ENCODE results near the gene GLP2R. TPM values are rescaled to one million over a fixed set of nuclear protein-coding genes. Genes with fewer than 3 reads are reported as not detected.

Gene GLP2R
- total and polyA plus RNA-seq, 12 donors = 0.09 to 0.41 (median 0.19) TPM; not detected in 2

DNA sequence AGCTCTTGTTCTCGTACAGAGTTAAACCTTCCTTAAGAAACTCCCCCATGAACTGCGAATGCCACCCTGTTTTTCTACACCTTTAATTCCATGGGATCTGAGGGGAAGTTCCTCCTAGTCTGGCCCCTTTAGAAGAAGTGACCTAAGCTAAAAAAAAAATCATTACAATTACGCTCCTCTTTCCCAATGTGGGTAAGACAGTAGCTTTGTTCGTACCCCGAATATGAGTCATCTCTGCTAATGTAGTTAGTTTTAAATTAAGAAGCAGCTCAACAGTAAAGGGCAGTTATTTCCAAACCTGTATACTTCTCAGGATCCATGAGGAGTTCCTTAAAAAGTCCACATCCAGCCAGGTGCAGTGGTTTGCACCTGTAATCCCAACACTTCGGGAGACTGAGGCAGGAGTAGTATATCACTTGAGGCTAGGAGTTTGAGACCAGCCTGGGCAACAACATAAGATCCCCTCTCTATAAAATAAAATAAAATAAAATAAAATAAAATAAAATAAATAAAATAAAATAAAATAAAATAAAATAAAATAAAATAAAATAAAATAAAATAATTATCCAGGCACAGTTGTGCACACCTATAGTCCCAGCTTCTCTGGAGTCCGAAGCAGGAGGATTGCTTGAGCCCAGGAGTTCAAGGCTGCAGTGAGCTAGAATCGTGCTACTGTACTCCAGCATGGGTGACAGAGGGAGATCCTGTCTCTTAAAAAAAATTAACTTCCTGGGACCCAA is 53.2 kb downstream of the GLP2R start:
- 89 to 93% methylated on average over 8 of the region's 8 CpGs for WGBS, 2 donors
- peaks cover 0 to 23% (median 19%) of the 10 kb centered on the region in 11 donors for H3K9me3 ChIP-seq
- no peak overlapping the region for H3K4me3 ChIP-seq
- H3K27ac ChIP-seq = no peak overlapping the region
- H3K36me3 ChIP-seq = no peaks in the 10 kb centered on the region
- H3K4me1 ChIP-seq = peaks cover 0 to 17% (median 0%) of the 10 kb centered on the region in 9 donors
- peaks cover 0 to 4% (median 0%) of the 10 kb centered on the region in 7 donors for H3K27me3 ChIP-seq
- DNase-seq (no peak), ATAC-seq (no peak)
- TF ChIP-seq, protein P1, sequence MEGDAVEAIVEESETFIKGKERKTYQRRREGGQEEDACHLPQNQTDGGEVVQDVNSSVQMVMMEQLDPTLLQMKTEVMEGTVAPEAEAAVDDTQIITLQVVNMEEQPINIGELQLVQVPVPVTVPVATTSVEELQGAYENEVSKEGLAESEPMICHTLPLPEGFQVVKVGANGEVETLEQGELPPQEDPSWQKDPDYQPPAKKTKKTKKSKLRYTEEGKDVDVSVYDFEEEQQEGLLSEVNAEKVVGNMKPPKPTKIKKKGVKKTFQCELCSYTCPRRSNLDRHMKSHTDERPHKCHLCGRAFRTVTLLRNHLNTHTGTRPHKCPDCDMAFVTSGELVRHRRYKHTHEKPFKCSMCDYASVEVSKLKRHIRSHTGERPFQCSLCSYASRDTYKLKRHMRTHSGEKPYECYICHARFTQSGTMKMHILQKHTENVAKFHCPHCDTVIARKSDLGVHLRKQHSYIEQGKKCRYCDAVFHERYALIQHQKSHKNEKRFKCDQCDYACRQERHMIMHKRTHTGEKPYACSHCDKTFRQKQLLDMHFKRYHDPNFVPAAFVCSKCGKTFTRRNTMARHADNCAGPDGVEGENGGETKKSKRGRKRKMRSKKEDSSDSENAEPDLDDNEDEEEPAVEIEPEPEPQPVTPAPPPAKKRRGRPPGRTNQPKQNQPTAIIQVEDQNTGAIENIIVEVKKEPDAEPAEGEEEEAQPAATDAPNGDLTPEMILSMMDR (IDR thresholded peaks at IDR 0.05) = no peak
- intact Hi-C loops (cut with DNase I) = no loop called here

DNA sequence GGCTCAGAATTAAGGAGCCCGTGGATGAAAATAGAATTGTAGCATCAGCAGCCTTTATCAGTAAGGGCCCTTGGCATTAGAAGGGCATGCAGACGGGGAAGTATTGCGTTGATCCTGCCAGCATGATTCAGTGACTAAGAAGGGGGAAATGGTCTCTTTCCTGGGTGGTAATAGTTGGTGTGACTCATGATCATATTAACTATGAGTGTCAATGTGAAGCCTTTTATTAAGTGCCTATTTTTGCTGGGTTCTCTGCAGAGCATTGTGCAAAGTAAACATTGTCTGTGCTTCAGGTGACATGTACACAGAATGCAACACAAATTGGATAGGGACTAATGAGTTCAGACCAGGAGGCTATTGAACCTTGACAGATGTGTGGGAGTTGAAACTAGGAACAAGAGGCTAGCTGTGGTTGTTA is 54.9 kb downstream of the GLP2R start:
- TF ChIP-seq, protein P1 (IDR thresholded peaks at IDR 0.05) = no peak
- WGBS, 2 donors = 43 to 46% methylated on average over 3 of the region's 3 CpGs
- Histone ChIP-seq H3K27ac (no peak overlapping the region), H3K36me3 (no peaks in the 10 kb centered on the region), H3K27me3 (peaks cover 0 to 4% (median 0%) of the 10 kb centered on the region in 7 donors), H3K9me3 (peaks cover 0 to 33% (median 21%) of the 10 kb centered on the region in 11 donors), H3K4me1 (peaks cover 0 to 17% (median 0%) of the 10 kb centered on the region in 9 donors), H3K4me3 (no peak overlapping the region)
- peak in 3 of 8 donors; percentile 39 to 98 (median 73) for ATAC-seq
- DNase-seq = no peak
- intact Hi-C loops (cut with DNase I) = loop anchor here in 6 of 10 donors (10.0 kb wide), 3 partner anchors 76 to 156 kb away; no protein-coding TSS in a partner anchor

DNA sequence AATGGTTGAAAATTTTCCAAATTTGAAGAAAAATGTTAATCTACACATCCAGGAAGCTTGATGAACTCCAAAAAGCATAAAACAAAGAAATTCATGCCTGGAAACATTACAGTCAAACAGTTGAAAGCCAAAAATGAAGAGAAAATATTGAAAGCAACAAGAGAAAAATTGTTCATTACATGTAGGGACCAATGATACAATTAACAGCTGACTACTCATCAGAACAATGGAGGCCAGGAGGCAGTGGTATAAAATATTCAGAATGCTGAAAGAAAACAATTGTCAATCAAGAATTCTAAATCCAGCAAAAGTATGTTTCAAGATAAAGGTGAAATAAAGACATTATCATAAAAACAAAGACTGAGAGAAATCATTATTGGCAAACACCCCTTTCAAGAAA is 57.7 kb downstream of the GLP2R start:
- intact Hi-C loops (cut with DNase I) = loop anchor here in 6 of 10 donors (10.0 kb wide), 3 partner anchors 79 to 159 kb away; no protein-coding TSS in a partner anchor
- Histone ChIP-seq H3K4me3 (no peak overlapping the region), H3K4me1 (peaks cover 0 to 17% (median 0%) of the 10 kb centered on the region in 9 donors), H3K27ac (no peak overlapping the region), H3K9me3 (peaks cover 0 to 33% (median 21%) of the 10 kb centered on the region in 11 donors), H3K36me3 (no peaks in the 10 kb centered on the region), H3K27me3 (peaks cover 0 to under 1% (median 0%) of the 10 kb centered on the region in 7 donors)
- TF ChIP-seq, protein P1 (IDR thresholded peaks at IDR 0.05) = no peak
- ATAC-seq = no peak
- DNase-seq = no peak

DNA sequence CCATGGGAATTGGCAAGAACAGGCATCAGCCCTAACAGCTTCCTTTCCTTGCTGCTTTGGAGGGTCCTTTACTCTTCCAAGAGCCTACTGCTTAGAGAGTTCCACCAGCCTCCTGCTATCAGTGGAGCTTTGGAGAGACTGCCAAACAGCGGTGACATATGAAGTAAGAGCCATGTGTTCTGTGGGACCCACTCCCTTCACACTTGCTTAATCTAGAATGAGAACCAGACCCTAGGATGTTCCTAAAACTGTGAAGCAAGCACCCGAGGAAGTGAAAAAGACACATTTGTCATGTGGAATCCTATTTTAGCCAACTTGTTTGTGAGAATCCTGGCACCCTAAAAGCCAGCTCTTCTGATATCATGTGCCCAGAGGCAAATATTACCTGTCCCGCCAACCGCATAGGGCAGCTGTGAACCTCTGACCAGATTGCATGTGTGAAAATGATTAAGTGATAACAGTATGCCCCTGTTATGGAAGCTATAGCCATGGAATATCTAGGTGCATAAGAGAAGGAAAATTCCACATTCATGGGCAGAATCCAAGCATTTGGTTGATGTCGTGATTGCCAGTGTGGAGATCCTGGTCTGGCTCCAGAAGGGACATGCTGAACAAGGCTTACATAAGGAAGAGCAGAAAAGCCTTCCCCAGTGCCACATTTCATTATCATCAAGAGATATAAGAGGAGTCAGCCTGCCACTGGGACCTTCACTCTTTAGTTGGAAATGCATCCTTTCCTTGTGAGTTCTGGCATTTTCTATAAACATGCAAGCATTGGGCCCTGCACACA is 60.6 kb downstream of the GLP2R start:
- ATAC-seq (no peak), DNase-seq (no peak)
- Histone ChIP-seq H3K27me3 (peaks cover 0 to 16% (median 0%) of the 10 kb centered on the region in 7 donors), H3K4me1 (no peaks in the 10 kb centered on the region), H3K36me3 (no peaks in the 10 kb centered on the region), H3K27ac (no peak overlapping the region), H3K9me3 (peaks cover 0 to 33% (median 21%) of the 10 kb centered on the region in 11 donors), H3K4me3 (no peak overlapping the region)
- intact Hi-C loops (cut with DNase I) = loop anchor here in 6 of 10 donors (10.0 kb wide), 3 partner anchors 82 to 162 kb away; no protein-coding TSS in a partner anchor
- WGBS, 2 donors = 78 to 81% methylated on average over 5 of the region's 5 CpGs
- TF ChIP-seq, protein P1 (IDR thresholded peaks at IDR 0.05) = no peak

Data from heart right ventricle (tissue), 16 donors.